Upper lobe of right lung (tissue), 1 donor: ENCODE results near the gene PLK5. TPM values are rescaled to one million over a fixed set of nuclear protein-coding genes. Genes with fewer than 3 reads are reported as not detected.

ENCODE experiments used
- ATAC-seq: fragments of 200-7000 bp; cut with Tn5 transposase; one replicate; pipeline ENCODE4 v1.9.1; 2020; ENCODE audit warnings: mild to moderate bottlenecking, moderate library complexity
- DNase-seq: peaks from one replicate; pipeline ENCODE4 v3.0.0-alpha.2; 2020
- H3K27ac ChIP-seq: fragments of 200-600 bp; one replicate; pipeline ENCODE4 v1.8.0; 2022
- H3K27me3 ChIP-seq: fragments of 200-600 bp; one replicate; pipeline ENCODE4 v1.8.0; 2022; ENCODE audit warnings: mild to moderate bottlenecking
- H3K36me3 ChIP-seq: fragments of 200-600 bp; one replicate; pipeline ENCODE4 v1.8.0; 2022
- H3K4me1 ChIP-seq: fragments of 200-600 bp; one replicate; pipeline ENCODE4 v1.8.0; 2022
- H3K4me3 ChIP-seq: fragments of 200-600 bp; one replicate; pipeline ENCODE4 v1.8.0; 2022; ENCODE audit warnings: mild to moderate bottlenecking
- H3K9me3 ChIP-seq: fragments of 200-600 bp; one replicate; pipeline ENCODE4 v1.8.0; 2022
- intact Hi-C: fragments of 100-400 bp; cut with DNase I; formaldehyde crosslinking; loops from one replicate; pipeline ENCODE4 v1.11.0; 2022
- total RNA-seq: library from RNA; stranded (reverse); fragmentation: NEBNext Ultra II Directional; extraction: Animal tissue kit (Norgen Biotek cat#: 25700); gene quantifications from one replicate; pipeline ENCODE4 v1.2.1, GENCODE V29; 2021
- TF ChIP-seq, protein P1 (sequence below): fragments of 200-600 bp; IDR thresholded peaks from one replicate; pipeline ENCODE4 v1.8.0; 2022; ENCODE audit warnings: antibody characterized with exemption
- donor health status: DM: no; HTN: yes; CAD: no; lungs with severe emphysema.

Gene PLK5
- total RNA-seq, 1 donor from 2014 or later: not detected

DNA sequence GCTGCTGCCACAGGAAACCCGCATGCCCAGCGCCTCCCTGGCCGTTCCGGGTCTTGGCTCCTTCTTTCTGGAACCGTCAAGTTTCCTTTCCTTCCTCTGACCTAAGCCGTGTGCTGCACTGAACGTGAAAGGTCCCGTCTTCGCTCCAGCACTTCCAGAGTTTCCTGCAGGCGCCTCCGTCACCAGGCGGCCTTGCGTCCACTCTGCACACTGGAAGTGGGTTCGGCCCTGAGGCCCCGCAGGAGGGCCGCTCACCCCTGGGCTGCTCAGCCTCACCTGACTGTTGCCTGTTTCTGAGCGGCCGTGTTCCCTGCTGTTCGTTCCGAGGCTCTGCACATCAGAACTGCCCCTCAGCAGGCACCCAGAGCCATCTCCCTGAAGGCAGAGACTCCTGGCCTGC lies 56.5 kb downstream of the PLK5 start:
- Histone ChIP-seq H3K4me3 (no peak overlapping the region), H3K27me3 (no peaks in the 10 kb centered on the region), H3K9me3 (no peaks in the 10 kb centered on the region), H3K4me1 (no peaks in the 10 kb centered on the region), H3K27ac (no peak overlapping the region), H3K36me3 (peaks cover 71% of the 10 kb centered on the region)
- DNase-seq (no peak), ATAC-seq (no peak)
- TF ChIP-seq, protein P1, sequence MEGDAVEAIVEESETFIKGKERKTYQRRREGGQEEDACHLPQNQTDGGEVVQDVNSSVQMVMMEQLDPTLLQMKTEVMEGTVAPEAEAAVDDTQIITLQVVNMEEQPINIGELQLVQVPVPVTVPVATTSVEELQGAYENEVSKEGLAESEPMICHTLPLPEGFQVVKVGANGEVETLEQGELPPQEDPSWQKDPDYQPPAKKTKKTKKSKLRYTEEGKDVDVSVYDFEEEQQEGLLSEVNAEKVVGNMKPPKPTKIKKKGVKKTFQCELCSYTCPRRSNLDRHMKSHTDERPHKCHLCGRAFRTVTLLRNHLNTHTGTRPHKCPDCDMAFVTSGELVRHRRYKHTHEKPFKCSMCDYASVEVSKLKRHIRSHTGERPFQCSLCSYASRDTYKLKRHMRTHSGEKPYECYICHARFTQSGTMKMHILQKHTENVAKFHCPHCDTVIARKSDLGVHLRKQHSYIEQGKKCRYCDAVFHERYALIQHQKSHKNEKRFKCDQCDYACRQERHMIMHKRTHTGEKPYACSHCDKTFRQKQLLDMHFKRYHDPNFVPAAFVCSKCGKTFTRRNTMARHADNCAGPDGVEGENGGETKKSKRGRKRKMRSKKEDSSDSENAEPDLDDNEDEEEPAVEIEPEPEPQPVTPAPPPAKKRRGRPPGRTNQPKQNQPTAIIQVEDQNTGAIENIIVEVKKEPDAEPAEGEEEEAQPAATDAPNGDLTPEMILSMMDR: no peak
- intact Hi-C loops: no loop called here

DNA sequence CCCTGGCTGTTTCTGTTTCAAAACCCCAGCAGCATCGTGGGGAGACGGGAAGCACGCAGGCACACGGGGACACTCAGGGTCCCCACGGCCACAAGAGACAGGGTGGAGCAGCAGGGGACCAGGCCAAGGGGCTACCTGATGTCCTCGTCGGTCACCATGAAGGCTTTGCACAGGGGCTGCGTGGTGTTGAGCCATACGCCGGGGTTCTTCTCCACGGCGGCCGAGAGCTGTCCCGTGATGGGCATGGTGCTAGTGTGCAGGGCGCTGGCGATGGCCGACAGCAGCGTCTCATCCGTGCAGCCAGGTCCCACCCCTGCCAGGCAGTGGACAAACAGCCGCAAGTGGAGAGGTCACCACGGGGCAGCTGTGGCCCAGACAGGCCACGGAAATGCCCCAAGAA lies 57.1 kb downstream of the PLK5 start:
- peaks cover 71% of the 10 kb centered on the region for H3K36me3 ChIP-seq
- no peak for ATAC-seq
- intact Hi-C loops: no loop called here

DNA sequence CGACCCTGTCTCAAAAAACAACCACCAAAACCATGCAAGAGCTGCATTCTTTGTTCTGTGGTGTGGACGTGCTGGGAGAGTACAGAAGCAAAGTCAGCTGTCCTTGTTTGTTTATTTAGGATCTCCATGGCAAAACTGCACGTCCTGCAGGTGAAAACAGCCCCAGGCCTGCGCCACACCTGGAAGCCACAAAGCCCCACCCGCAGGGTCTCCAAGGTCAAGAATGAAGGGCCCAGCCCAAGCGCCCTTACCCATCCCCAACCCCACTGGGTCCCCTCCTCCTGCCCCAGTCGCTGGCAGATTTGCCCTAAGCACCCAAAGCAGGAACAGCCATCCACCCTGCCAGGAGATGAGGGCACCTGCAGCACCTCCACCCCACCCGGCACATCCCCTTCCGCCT lies 58.3 kb downstream of the PLK5 start:
- no peak for ATAC-seq

More for the DNA sequence above, 57.1 kb downstream of the PLK5 start:
- no peak for DNase-seq
- H3K4me1 ChIP-seq: no peaks in the 10 kb centered on the region
- TF ChIP-seq, protein P1: no peak
- no peak overlapping the region for H3K4me3 ChIP-seq
- no peak overlapping the region for H3K27ac ChIP-seq
- no peaks in the 10 kb centered on the region for H3K9me3 ChIP-seq
- no peaks in the 10 kb centered on the region for H3K27me3 ChIP-seq

DNA sequence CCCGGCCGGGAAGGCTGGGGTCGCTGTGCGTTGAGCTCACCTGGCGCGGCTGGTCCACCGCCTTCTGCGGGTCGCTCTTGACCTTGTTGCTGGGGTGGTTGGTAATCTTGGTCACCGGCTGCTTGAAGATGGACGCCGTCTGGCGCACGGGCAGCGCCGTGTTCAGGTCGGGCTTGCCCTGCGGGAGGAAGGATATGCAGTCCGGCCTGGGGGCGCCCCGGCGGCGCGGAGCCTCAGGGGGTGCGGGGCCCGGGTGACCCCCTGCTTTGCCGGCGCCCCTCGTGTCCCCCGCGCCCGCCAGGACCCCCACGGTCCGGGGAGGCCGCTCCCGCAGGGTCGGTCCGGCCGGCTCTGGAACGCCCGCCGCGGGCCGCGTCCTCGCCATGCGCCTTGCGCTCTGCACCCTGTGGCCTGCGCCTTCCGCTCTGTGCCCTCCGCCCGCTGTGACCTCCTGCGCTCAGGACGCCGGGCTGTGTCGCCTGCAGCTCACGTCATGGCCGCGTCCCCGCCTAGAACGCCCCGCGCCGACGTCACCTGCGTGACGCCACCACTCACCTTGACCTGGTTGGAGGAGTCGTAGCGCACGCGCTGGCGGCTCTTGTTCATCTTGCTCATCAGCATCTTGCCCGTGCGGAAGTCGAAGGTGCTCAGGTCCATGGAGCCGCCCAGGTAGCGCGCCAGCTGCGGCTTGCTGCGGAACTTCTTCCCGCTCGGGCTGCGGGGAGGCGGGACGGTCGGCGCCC lies 60.8 kb downstream of the PLK5 start:
- TF ChIP-seq, protein P1: no peak
- Histone ChIP-seq H3K27me3 (no peaks in the 10 kb centered on the region), H3K27ac (no peak overlapping the region), H3K4me3 (no peak overlapping the region), H3K36me3 (peaks cover 47% of the 10 kb centered on the region), H3K9me3 (no peaks in the 10 kb centered on the region), H3K4me1 (no peaks in the 10 kb centered on the region)
- peak; percentile 9 for ATAC-seq
- DNase-seq: no peak
- intact Hi-C loops: no loop called here

More for the DNA sequence above, 58.3 kb downstream of the PLK5 start:
- no peaks in the 10 kb centered on the region for H3K4me1 ChIP-seq
- intact Hi-C loops: no loop called here
- no peaks in the 10 kb centered on the region for H3K9me3 ChIP-seq
- H3K27ac ChIP-seq: no peak overlapping the region
- DNase-seq: no peak
- TF ChIP-seq, protein P1: no peak
- H3K27me3 ChIP-seq: no peaks in the 10 kb centered on the region
- peaks cover 66% of the 10 kb centered on the region for H3K36me3 ChIP-seq
- no peak overlapping the region for H3K4me3 ChIP-seq

DNA sequence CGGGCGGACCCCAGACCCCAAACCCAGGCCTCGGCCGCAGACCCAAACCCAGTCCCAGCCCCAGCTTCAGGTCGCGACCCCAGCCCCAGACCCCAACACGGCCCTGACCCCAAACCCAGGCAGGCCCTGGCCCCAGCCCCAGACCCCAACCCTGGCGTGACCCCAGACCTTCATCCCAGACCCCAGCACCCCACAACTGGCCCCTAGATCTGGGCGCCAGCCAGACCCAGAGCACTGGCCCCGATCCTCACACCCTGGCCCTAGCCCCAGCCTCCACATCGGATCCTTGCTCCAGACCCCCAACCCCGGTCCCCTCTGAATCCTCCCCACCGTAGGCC lies 61.3 kb downstream of the PLK5 start:
- ATAC-seq: peak; percentile 10
- H3K4me3 ChIP-seq: no peak overlapping the region
- TF ChIP-seq, protein P1: no peak
- peaks cover 2% of the 10 kb centered on the region for H3K4me1 ChIP-seq
- no peak overlapping the region for H3K27ac ChIP-seq
- intact Hi-C loops: no loop called here
- H3K9me3 ChIP-seq: no peaks in the 10 kb centered on the region
- peaks cover 42% of the 10 kb centered on the region for H3K36me3 ChIP-seq
- H3K27me3 ChIP-seq: no peaks in the 10 kb centered on the region
- no peak for DNase-seq

Other genes starting within 250 kb of the PLK5 start
- 41.4 TPM for gene FAM174C, start 248.5 kb upstream of the PLK5 start, total RNA-seq
- not detected for gene EFNA2, start 238.2 kb upstream of the PLK5 start, total RNA-seq
- gene NDUFS7, start 140.2 kb upstream of the PLK5 start, total RNA-seq: 78.2 TPM
- gene GAMT, start 122.5 kb upstream of the PLK5 start, total RNA-seq: 7.1 TPM
- 98.7 TPM for gene DAZAP1, start 116.5 kb upstream of the PLK5 start, total RNA-seq
- gene RPS15, start 85.7 kb upstream of the PLK5 start, total RNA-seq: 841 TPM
- gene APC2, start 74.0 kb upstream of the PLK5 start, total RNA-seq: 0.20 TPM
- 26.3 TPM for gene C19orf25, start 44.9 kb upstream of the PLK5 start, total RNA-seq
- 4.3 TPM for gene PCSK4, start 33.7 kb upstream of the PLK5 start, total RNA-seq
- gene REEP6, start 32.9 kb upstream of the PLK5 start, total RNA-seq: 1.2 TPM
- 4.8 TPM for gene ADAMTSL5, start 11.1 kb upstream of the PLK5 start, total RNA-seq
- 25.3 TPM for gene MEX3D, start 44.2 kb downstream of the PLK5 start, total RNA-seq
- 78.7 TPM for gene MBD3, start 68.8 kb downstream of the PLK5 start, total RNA-seq
- 167 TPM for gene UQCR11, start 81.4 kb downstream of the PLK5 start, total RNA-seq
- gene TCF3, start 128.5 kb downstream of the PLK5 start, total RNA-seq: 43.2 TPM
- gene ONECUT3, start 229.4 kb downstream of the PLK5 start, total RNA-seq: not detected